ENCODE measurements around the gene TTLL8. TPM values are rescaled to one million over a fixed set of nuclear protein-coding genes. Genes with fewer than 3 reads are reported as not detected.

TTLL8 gene
- polyA plus RNA-seq, 2 of the 4 experiments (the other 2 are of a cell fraction) = not detected

GRCh38 chr22:50041361-50042065 lies 16.6 kb downstream of the TTLL8 start:
- FAIRE-seq (no peak), DNase-seq (ENCODE audit: low read depth in 1 of 2, low spot score in 1 of 2) (no peak), ATAC-seq (no peak)
- no peak overlapping the region for H3K27ac ChIP-seq
- ChIA-PET POLR2A (no interaction called here), CTCF (interaction anchor here (1.1 to 2.1 kb wide), 2 partner anchors 9 to 11 kb away, joined by 3 to 10 read pairs; no protein-coding TSS in a partner anchor)
- no peaks in the 10 kb centered on the region for H3K4me1 ChIP-seq
- H3K9me3 ChIP-seq = peaks cover 9% of the 10 kb centered on the region; the same call in 1 of the 3 replicates
- no peak overlapping the region for H3K4me3 ChIP-seq
- WGBS (ENCODE audit: missing lambda C conversion rate) = 24% methylated on average over 5 of the region's 17 CpGs
- TF ChIP-seq EP300 (IDR thresholded peaks at IDR 0.05) = no peak
- no peak for TF ChIP-seq HDAC2 (IDR thresholded peaks at IDR 0.05)
- TF ChIP-seq RARB (CRISPR knock-in tag; IDR thresholded peaks at IDR 0.05) = no peak
- no peak for TF ChIP-seq SMC3 (IDR thresholded peaks at IDR 0.05)
- TF ChIP-seq BHLHE40 (IDR thresholded peaks at IDR 0.05; ENCODE audit: low read depth, low read length) = no peak
- TF ChIP-seq HOXB5 (CRISPR knock-in tag; IDR thresholded peaks at IDR 0.05) = no peak
- TF ChIP-seq RNF2 (IDR thresholded peaks at IDR 0.05; ENCODE audit: borderline replicate concordance, low read depth) = no peak
- no peak for TF ChIP-seq RCOR1 (IDR thresholded peaks at IDR 0.05; ENCODE audit: low read depth, low read length)
- no peak for TF ChIP-seq E2F6 (IDR thresholded peaks at IDR 0.05; ENCODE audit: borderline replicate concordance, low read depth)
- TF ChIP-seq FOSB (CRISPR knock-in tag; IDR thresholded peaks at IDR 0.05) = no peak
- TF ChIP-seq MAZ (IDR thresholded peaks at IDR 0.05; ENCODE audit: borderline replicate concordance, low read depth, low read length) = no peak
- TF ChIP-seq ESRRA (IDR thresholded peaks at IDR 0.05; ENCODE audit: borderline replicate concordance, low read length) = no peak
- TF ChIP-seq TFCP2L1 (CRISPR knock-in tag; IDR thresholded peaks at IDR 0.05) = no peak
- no peak for TF ChIP-seq NR3C1 (IDR thresholded peaks at IDR 0.05)
- no peak overlapping the region for H3K4me2 ChIP-seq

- Histone ChIP-seq H3K4me3 (no peak overlapping the region), H3K4me2 (no peak overlapping the region), H3K9me3 (peaks cover 9% of the 10 kb centered on the region; the same call in 1 of the 3 replicates), H3K4me1 (no peaks in the 10 kb centered on the region), H3K27ac (no peak overlapping the region)
- ATAC-seq (no peak), FAIRE-seq (no peak), DNase-seq (ENCODE audit: low read depth in 1 of 2, low spot score in 1 of 2) (no peak)
- TF ChIP-seq KDM1A (IDR thresholded peaks at IDR 0.05; ENCODE audit: low read depth) (no peak), ZSCAN20 (CRISPR knock-in tag; IDR thresholded peaks at IDR 0.05) (no peak), HEYL (CRISPR knock-in tag; IDR thresholded peaks at IDR 0.05) (no peak), CTCF (IDR thresholded peaks at IDR 0.05) (no peak), HDAC2 (IDR thresholded peaks at IDR 0.05) (no peak), ELK1 (IDR thresholded peaks at IDR 0.05; ENCODE audit: low read depth, low read length) (no peak), HOXA7 (CRISPR knock-in tag; IDR thresholded peaks at IDR 0.05) (no peak), POLR2AphosphoS2 (conservative IDR thresholded peaks at IDR 0.05; ENCODE audit: low read length) (no peak), EHF (CRISPR knock-in tag; IDR thresholded peaks at IDR 0.05) (no peak), NFE2L2 (conservative IDR thresholded peaks at IDR 0.05; ENCODE audit: low read length) (no peak), HES2 (IDR thresholded peaks at IDR 0.05) (no peak), NPAS2 (CRISPR knock-in tag; IDR thresholded peaks at IDR 0.05; ENCODE audit: borderline replicate concordance) (no peak), RCOR1 (IDR thresholded peaks at IDR 0.05; ENCODE audit: low read depth, low read length) (no peak), MAFK (IDR thresholded peaks at IDR 0.05; ENCODE audit: partially characterized antibody) (no peak), E2F6 (IDR thresholded peaks at IDR 0.05; ENCODE audit: borderline replicate concordance, low read depth) (no peak), ESRRA (IDR thresholded peaks at IDR 0.05; ENCODE audit: borderline replicate concordance, low read length) (no peak)
- ChIA-PET CTCF (interaction anchor here (1.1 to 2.1 kb wide), 2 partner anchors 10 kb away, joined by 3 to 10 read pairs; no protein-coding TSS in a partner anchor), POLR2A (no interaction called here)
- 68% methylated on average over 4 of the region's 7 CpGs for WGBS (ENCODE audit: missing lambda C conversion rate)
These were observed 17.4 kb downstream of the TTLL8 start for GRCh38 chr22:50040717-50041116.

Data from A549 (cell line).